C4-2B (cell line): Measurements from ENCODE around the gene TMEM30A.
A peak's percentile ranks its signal among the peaks of the same experiment; 100 is the strongest.

Experiments used
- H3K27ac ChIP-seq: fragments of 450-650 bp; 2 replicates; pipeline ENCODE4 v1.5.1; 2017
- CTCF ChIP-seq: fragments of 450-650 bp; conservative IDR thresholded peaks from 2 replicates; pipeline ENCODE4 v1.5.1; 2017; ENCODE audit warnings: mild to moderate bottlenecking
- ZFX ChIP-seq: fragments of 450-650 bp; IDR thresholded peaks from 2 replicates; pipeline ENCODE4 v1.6.1; 2017

The TMEM30A gene

GRCh38 chr6:75272145-75272840 is 12.3 kb downstream of the TMEM30A start:
- TF ChIP-seq ZFX (no peak), CTCF (no peak)
- H3K27ac ChIP-seq: no peak overlapping the region

GRCh38 chr6:75268988-75269354 is 15.6 kb downstream of the TMEM30A start:
- no peak overlapping the region for H3K27ac ChIP-seq
- TF ChIP-seq ZFX (no peak), CTCF (no peak)

GRCh38 chr6:75268121-75268987 is 16.2 kb downstream of the TMEM30A start:
- TF ChIP-seq ZFX (no peak), CTCF (no peak)
- H3K27ac ChIP-seq: no peak overlapping the region

- no peak for TF ChIP-seq ZFX
- no peak for TF ChIP-seq CTCF
- H3K27ac ChIP-seq: no peak overlapping the region
Observed at GRCh38 chr6:75267461-75267860, 17.1 kb downstream of the TMEM30A start.

GRCh38 chr6:75266716-75267291 is 17.8 kb downstream of the TMEM30A start:
- H3K27ac ChIP-seq: no peak overlapping the region
- TF ChIP-seq ZFX (no peak), CTCF (peak; percentile 88)

GRCh38 chr6:75263401-75263750 is 21.2 kb downstream of the TMEM30A start:
- no peak for TF ChIP-seq ZFX
- TF ChIP-seq CTCF: no peak
- no peak overlapping the region for H3K27ac ChIP-seq
